HepG2 (cell line): ENCODE results near the gene UBQLN1.

ENCODE experiments used
- CTCF ChIP-seq: sonication (generic); formaldehyde crosslinking; IDR thresholded peaks from 2 replicates; pipeline ENCODE4 v1.5.0; 2020; ENCODE audit warnings: mild to moderate bottlenecking, missing genetic modification reagents, moderate library complexity
- MAX ChIP-seq: IDR thresholded peaks from 2 replicates; pipeline ENCODE4 v1.6.1; 2012; ENCODE audit warnings: inconsistent platforms
- MYC ChIP-seq: sonication (generic); formaldehyde crosslinking; IDR thresholded peaks from 2 replicates; pipeline ENCODE4 v1.9.0; 2021; ENCODE audit warnings: missing genetic modification reagents, borderline replicate concordance
- PRPF4 ChIP-seq: fragments of 200-400 bp; formaldehyde crosslinking; IDR thresholded peaks from 2 replicates; pipeline ENCODE4 v1.6.1; 2016; ENCODE audit warnings: low read length, low read depth; ENCODE audit not compliant: poor library complexity, severe bottlenecking
- THYN1 ChIP-seq: sonication (generic); formaldehyde crosslinking; IDR thresholded peaks from 2 replicates; pipeline ENCODE4 v1.8.1; 2023; ENCODE audit warnings: low read depth, mild to moderate bottlenecking, moderate library complexity, missing genetic modification reagents, borderline replicate concordance
- ZBTB33 ChIP-seq: sonication (generic); formaldehyde crosslinking; IDR thresholded peaks from 2 replicates; pipeline ENCODE4 v1.4.0; 2020; ENCODE audit warnings: missing genetic modification reagents
- ZFY ChIP-seq: sonication (generic); formaldehyde crosslinking; IDR thresholded peaks from 2 replicates; pipeline ENCODE4 v1.4.0; 2020; ENCODE audit warnings: missing genetic modification reagents
- ZNF281 ChIP-seq: sonication (generic); formaldehyde crosslinking; IDR thresholded peaks from 2 replicates; pipeline ENCODE4 v1.4.0; 2020; ENCODE audit warnings: missing genetic modification reagents, borderline replicate concordance

GRCh38 chr9:83665580-83666200, 42.1 kb downstream of the UBQLN1 start:
- TF ChIP-seq THYN1 (no peak), MAX (no peak), CTCF (CRISPR knock-in tag) (no peak), ZNF281 (no peak), ZBTB33 (CRISPR knock-in tag) (no peak), ZFY (CRISPR knock-in tag) (no peak), PRPF4 (no peak), MYC (CRISPR knock-in tag) (no peak)
